MM.1S (cell line): ENCODE measurements around the gene AMOTL1.

ENCODE experiments used
- DNase-seq: peaks from one replicate; pipeline ENCODE4 v3.0.0-alpha.2; 2015
- H2AFZ ChIP-seq: fragments of 300-600 bp; sonication (generic); 2 replicates; pipeline ENCODE4 v1.6.0; 2016; ENCODE audit warnings: antibody characterized with exemption, low read length
- H3F3A ChIP-seq: fragments of 300-600 bp; sonication (generic); 2 replicates; pipeline ENCODE4 v1.6.1; 2016; ENCODE audit warnings: mild to moderate bottlenecking, antibody characterized with exemption, low read length, moderate library complexity, mixed read lengths; ENCODE audit not compliant: insufficient read depth
- H3K27ac ChIP-seq: fragments of 300-600 bp; sonication (generic); 2 replicates; pipeline ENCODE4 v1.5.1; 2016; ENCODE audit warnings: mild to moderate bottlenecking, low read length
- H3K27me3 ChIP-seq: fragments of 300-600 bp; sonication (generic); replicated peaks from 2 replicates; pipeline ENCODE4 v1.6.0; 2016; ENCODE audit warnings: low read length; ENCODE audit not compliant: insufficient read depth
- H3K36me3 ChIP-seq: fragments of 300-600 bp; sonication (generic); replicated peaks from 2 replicates; pipeline ENCODE4 v1.6.1; 2016; ENCODE audit warnings: mild to moderate bottlenecking, low read length, mixed read lengths; ENCODE audit not compliant: insufficient read depth
- H3K4me1 ChIP-seq: fragments of 300-600 bp; sonication (generic); 2 replicates; pipeline ENCODE4 v1.6.1; 2016; ENCODE audit warnings: low read length, mixed read lengths
- H3K4me2 ChIP-seq: fragments of 300-600 bp; sonication (generic); 2 replicates; pipeline ENCODE4 v1.6.0; 2016; ENCODE audit warnings: low read depth, low read length
- H3K4me3 ChIP-seq: fragments of 300-600 bp; sonication (generic); 2 replicates; pipeline ENCODE4 v1.5.1; 2016; ENCODE audit warnings: low read length, mixed read lengths
- H3K79me2 ChIP-seq: fragments of 300-600 bp; sonication (generic); 2 replicates; pipeline ENCODE4 v1.6.1; 2016; ENCODE audit warnings: mixed run types, low read length, mixed read lengths
- H3K9ac ChIP-seq: fragments of 300-600 bp; sonication (generic); 2 replicates; pipeline ENCODE4 v1.6.1; 2016; ENCODE audit warnings: low read length, mixed read lengths
- H3K9me2 ChIP-seq: fragments of 300-600 bp; sonication (generic); replicated peaks from 2 replicates; pipeline ENCODE4 v1.6.1; 2016; ENCODE audit warnings: mild to moderate bottlenecking, low read length, mixed read lengths; ENCODE audit not compliant: insufficient read depth
- H3K9me3 ChIP-seq: fragments of 300-600 bp; sonication (generic); replicated peaks from 2 replicates; pipeline ENCODE4 v1.6.1; 2016; ENCODE audit warnings: mild to moderate bottlenecking, low read length, mixed read lengths; ENCODE audit not compliant: insufficient read depth
- H4K20me1 ChIP-seq: fragments of 300-600 bp; sonication (generic); 2 replicates; pipeline ENCODE4 v1.6.1; 2016; ENCODE audit warnings: mild to moderate bottlenecking, low read length, moderate library complexity, mixed read lengths; ENCODE audit not compliant: insufficient read depth
- EZH2 ChIP-seq: fragments of 300-600 bp; sonication (generic); optimal IDR thresholded peaks from 2 replicates; pipeline ENCODE3; 2017; ENCODE audit warnings: low read depth, mild to moderate bottlenecking, antibody characterized with exemption, low read length, mixed read lengths
- EZH2phosphoT487 ChIP-seq: fragments of 300-600 bp; sonication (generic); IDR thresholded peaks from 2 replicates; pipeline ENCODE4 v1.6.1; 2018; ENCODE audit warnings: antibody characterized with exemption, low read length
- TF ChIP-seq, protein P1 (sequence below): fragments of 300-600 bp; sonication (generic); IDR thresholded peaks from 2 replicates; pipeline ENCODE4 v1.5.1; 2016; ENCODE audit warnings: antibody characterized with exemption, low read length, mixed read lengths

Gene AMOTL1

DNA sequence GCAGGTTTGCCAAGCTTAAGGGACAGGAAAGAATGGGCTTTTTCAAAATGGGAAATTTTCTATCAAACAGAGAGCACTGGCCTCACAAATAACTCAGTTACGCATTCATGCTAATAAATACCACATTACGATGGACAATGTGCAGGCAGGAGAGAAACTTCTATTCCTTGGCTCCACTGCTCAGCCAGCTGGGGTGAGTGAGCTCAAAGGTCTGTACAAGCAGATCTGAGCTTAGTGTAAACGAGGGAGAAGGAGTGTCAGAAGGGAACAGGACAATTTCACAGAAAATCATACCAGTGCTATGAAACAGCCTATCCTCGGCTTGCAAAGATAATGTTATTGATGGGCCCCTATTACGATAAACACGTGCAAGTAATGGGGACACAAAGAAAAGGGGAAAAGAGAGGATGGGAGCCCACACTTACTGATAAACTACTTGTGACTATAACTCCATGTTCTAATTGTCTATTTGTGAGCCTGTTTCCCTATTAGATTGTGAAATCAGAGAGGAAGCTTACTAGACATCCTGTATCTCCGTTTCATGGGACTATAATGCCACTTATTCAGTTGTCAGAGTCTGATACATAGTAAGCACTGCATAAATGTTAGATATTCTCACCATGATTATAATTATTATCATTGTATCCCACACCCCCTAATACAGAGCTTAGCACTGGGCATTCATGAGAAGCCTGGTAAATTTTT is 46.3 kb downstream of the AMOTL1 start:
- H3K4me3 ChIP-seq = no peak overlapping the region
- TF ChIP-seq, protein P1, sequence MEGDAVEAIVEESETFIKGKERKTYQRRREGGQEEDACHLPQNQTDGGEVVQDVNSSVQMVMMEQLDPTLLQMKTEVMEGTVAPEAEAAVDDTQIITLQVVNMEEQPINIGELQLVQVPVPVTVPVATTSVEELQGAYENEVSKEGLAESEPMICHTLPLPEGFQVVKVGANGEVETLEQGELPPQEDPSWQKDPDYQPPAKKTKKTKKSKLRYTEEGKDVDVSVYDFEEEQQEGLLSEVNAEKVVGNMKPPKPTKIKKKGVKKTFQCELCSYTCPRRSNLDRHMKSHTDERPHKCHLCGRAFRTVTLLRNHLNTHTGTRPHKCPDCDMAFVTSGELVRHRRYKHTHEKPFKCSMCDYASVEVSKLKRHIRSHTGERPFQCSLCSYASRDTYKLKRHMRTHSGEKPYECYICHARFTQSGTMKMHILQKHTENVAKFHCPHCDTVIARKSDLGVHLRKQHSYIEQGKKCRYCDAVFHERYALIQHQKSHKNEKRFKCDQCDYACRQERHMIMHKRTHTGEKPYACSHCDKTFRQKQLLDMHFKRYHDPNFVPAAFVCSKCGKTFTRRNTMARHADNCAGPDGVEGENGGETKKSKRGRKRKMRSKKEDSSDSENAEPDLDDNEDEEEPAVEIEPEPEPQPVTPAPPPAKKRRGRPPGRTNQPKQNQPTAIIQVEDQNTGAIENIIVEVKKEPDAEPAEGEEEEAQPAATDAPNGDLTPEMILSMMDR = no peak
- TF ChIP-seq EZH2 (no peak), EZH2phosphoT487 (no peak)
- no peaks in the 10 kb centered on the region; the same call in 1 of the 2 replicates for H4K20me1 ChIP-seq
- H3K27ac ChIP-seq = no peak overlapping the region
- no peaks in the 10 kb centered on the region for H3K9me2 ChIP-seq
- H3F3A ChIP-seq = no peaks in the 10 kb centered on the region
- H3K4me2 ChIP-seq = no peak overlapping the region
- H3K27me3 ChIP-seq = no peaks in the 10 kb centered on the region
- peaks cover 6% of the 10 kb centered on the region for H3K36me3 ChIP-seq
- no peaks in the 10 kb centered on the region for H3K79me2 ChIP-seq
- H3K9ac ChIP-seq = no peak overlapping the region
- no peaks in the 10 kb centered on the region for H3K9me3 ChIP-seq
- H2AFZ ChIP-seq = no peak overlapping the region
- DNase-seq = no peak
- H3K4me1 ChIP-seq = no peaks in the 10 kb centered on the region

DNA sequence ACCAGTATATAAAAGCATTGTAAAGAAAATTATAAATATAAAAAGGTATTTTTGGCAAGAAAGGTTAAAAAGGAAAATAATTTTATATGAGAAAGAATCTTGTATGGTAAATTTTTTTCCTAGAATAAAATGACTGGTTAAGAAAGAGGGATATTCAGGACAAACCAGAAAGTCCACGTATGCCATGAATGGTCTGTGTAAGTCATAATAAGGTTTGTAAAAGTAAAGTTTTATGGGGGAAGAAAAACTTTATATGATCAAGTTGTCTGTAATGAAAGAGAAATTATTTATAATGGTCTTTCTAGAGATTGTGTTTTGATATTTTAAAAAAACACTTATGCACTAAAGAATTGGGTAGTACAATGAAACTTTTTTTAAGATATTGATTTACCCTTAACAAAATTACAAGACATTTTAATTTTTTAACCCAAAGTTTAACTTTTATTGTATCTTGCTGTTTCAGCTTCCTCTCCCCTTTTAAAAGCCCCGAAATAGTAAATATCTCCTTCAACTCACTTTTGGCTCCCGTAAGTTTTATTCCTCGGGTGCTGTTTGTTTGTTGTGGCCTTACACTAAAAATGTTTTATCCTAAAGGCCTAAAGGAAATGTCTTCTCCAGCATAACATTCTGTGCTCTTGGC is 47.7 kb downstream of the AMOTL1 start:
- Histone ChIP-seq H2AFZ (no peak overlapping the region), H3K27me3 (no peaks in the 10 kb centered on the region), H3K79me2 (no peaks in the 10 kb centered on the region), H3K9me2 (no peaks in the 10 kb centered on the region), H3K4me2 (no peak overlapping the region), H3K27ac (no peak overlapping the region), H3K4me3 (no peak overlapping the region), H3K9me3 (no peaks in the 10 kb centered on the region), H3K36me3 (peaks cover 6% of the 10 kb centered on the region), H3F3A (no peaks in the 10 kb centered on the region), H3K4me1 (no peaks in the 10 kb centered on the region), H4K20me1 (no peaks in the 10 kb centered on the region; the same call in 1 of the 2 replicates), H3K9ac (no peak overlapping the region)
- DNase-seq = no peak
- TF ChIP-seq EZH2 = no peak
- TF ChIP-seq, protein P1 = no peak
- no peak for TF ChIP-seq EZH2phosphoT487

DNA sequence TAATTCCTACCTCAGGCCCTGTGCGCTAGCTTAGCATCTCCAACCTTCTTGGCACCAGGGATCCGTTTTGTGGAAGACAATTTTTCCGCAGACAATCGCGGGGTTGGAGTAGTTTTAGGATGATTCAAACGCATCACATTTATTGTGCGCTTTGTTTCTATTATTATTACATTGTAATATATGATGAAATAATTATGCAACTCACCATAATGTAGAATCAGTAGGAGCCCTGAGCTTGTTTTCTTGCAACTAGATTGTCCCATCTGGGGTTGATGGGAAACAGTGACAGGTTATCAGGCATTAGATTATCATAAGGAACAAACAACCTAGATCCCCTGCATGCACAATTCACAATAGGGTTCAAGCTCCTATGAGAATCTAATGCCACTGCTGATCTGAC is 52.3 kb downstream of the AMOTL1 start:
- no peak overlapping the region for H2AFZ ChIP-seq
- H3K9ac ChIP-seq = no peak overlapping the region
- H3F3A ChIP-seq = no peaks in the 10 kb centered on the region
- no peak overlapping the region for H3K27ac ChIP-seq
- H3K79me2 ChIP-seq = no peaks in the 10 kb centered on the region
- H3K36me3 ChIP-seq = no peaks in the 10 kb centered on the region
- H3K9me2 ChIP-seq = no peaks in the 10 kb centered on the region
- no peaks in the 10 kb centered on the region for H3K9me3 ChIP-seq
- no peak for TF ChIP-seq EZH2phosphoT487
- TF ChIP-seq, protein P1 = no peak
- no peak for TF ChIP-seq EZH2
- no peaks in the 10 kb centered on the region for H3K4me1 ChIP-seq
- no peak for DNase-seq
- H3K27me3 ChIP-seq = no peaks in the 10 kb centered on the region
- no peak overlapping the region for H3K4me3 ChIP-seq
- H4K20me1 ChIP-seq = no peaks in the 10 kb centered on the region; the same call in 1 of the 2 replicates
- no peak overlapping the region for H3K4me2 ChIP-seq
